DMS153 treated with DMSO at 0.1 percent for 48 hours (cell line): ENCODE measurements around the gene CCNI.
"Not testable (repeated sequence)": the region's sequence is repeated elsewhere in the genome, so short reads cannot be mapped to it uniquely, and the experiment has no call there.

Experiments
- DNase-seq: peaks from one replicate; lab custom pipeline; 2025; ENCODE audit not compliant: unreplicated experiment; lab: John Stamatoyannopoulos, UW

CCNI gene

DNA sequence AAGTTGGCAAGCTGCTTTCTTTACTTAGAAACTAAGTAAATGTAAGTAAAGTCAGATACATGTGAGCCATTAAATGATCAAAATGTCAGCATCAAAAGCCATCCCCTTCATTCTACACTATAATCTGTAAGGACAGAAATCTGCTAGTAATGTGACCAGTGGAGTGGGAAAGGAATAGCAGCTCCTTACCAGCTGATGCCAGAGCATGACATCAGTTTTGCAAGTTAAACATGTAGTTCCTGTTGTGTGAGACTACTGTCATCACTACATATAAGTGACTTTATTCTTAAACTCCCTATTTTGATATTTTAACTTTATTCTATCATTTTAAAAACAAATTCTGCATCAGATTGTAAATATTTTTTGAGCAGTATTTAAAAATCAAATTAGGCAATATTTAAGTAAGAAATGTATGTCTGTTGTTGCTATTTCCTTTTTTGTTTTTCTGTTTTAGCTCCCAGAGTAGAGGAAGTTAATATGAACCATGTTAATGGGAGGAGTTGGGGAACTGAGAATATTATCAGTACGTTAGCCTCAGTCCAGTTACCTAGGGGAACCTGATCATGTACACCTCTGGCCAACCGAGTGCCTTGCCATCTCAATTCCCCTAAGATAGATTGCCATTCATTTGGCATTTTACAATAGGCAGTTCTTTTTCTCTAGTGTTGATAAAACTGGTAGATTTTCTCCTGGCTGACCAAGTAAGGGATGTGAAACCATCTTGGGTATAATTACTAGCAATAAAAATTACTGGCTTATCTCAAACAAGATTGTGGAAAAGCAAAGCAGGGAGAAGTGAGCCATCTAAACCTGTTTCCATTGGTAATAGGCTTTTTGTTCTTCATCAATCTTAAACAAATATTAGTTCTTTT is 34.7 kb downstream of the CCNI start:
- no peak for DNase-seq

DNA sequence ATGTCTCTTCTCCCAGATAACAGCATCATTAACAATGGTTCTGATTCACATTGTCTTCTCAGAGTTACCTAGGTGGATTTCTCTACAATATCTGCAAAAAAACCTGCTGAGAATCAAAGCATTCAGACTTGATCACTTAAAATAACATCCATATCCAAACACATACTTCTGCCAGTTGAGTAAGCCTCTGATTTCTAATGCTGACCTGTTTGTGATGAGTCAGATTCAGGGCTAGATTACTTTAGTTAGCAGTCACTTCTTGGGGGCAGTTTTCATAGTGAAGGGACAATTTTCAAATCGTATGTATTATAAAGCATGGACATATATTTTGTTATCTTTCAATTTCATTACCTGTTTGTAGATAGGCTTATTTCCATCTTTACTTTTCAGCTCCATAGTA is 35.5 kb downstream of the CCNI start:
- DNase-seq: no peak

DNA sequence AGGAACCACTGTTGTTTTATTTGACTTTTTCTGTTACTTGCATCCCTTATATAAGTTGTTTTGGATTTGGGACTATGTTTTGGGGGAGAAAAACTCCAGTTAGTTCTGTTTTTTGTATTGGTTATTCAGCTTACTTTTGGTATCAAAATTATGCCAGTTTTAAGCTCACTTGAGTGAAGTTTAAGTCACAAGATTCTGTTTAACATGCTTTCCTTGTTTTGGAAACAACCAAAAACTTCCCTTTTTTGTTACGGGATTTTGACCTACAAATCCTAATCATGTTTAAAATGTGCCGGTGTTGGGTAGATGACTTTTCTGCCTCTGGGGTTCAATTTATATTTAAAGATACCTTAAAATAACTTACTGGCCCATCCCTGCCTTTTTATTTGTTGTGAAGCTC is 36.0 kb downstream of the CCNI start:
- no peak for DNase-seq

DNA sequence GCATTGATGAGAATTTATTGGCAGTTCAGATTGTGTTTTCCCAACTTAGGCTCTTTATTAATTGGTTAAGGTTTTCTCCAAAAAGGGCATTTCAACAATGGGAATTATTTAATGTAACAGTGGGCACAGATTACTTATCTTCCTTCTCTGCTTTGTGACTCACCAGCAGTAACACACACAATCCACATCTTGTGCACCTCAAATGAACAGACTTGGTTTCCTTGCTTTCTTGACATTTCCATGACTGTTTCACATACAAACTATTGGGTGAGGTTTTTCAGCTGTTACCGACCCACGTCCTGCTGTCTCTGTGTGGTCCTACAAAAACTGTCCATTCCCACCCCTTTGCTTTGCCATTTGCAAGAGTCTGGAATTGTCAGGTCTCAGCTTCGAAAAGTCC is 38.1 kb downstream of the CCNI start:
- DNase-seq: no peak

DNA sequence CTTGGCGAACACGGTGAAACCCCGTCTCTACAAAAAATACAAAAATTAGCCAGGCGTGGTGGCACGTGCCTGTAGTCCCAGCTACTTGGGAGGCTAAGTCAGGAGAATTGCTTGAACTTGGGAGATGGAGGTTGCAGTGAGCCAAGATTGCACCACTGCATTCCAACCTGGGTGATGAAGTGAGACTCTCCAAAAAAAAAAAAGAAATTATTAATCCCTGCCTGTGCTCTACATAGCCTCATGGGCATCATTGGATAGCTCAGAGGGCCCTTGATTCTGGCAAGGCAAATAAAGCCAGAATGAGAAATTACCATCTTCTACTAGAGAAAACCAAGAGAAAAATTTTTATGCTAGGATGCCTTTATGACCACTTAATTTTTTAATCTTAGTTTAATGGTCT is 38.6 kb downstream of the CCNI start:
- DNase-seq: not testable (repeated sequence)

DNA sequence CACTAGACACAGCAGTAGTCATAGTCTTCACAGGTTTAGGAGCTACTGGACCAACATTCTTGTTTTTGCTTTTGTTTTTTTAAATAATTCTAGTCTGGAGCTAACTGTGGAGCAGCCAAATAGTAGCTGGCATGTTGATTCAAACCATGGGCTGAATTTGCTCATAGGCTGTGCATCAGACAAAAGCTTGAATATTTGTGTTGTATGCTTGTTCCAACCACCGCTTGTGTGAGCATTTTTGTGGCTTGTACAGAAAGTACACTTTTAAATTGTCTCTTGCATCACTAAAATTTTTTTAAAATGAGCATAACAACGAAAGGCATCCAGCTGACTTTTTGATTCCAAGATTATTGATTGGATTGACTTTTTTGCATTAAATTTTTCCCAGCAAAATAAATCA is 39.6 kb downstream of the CCNI start:
- DNase-seq: no peak

DNA sequence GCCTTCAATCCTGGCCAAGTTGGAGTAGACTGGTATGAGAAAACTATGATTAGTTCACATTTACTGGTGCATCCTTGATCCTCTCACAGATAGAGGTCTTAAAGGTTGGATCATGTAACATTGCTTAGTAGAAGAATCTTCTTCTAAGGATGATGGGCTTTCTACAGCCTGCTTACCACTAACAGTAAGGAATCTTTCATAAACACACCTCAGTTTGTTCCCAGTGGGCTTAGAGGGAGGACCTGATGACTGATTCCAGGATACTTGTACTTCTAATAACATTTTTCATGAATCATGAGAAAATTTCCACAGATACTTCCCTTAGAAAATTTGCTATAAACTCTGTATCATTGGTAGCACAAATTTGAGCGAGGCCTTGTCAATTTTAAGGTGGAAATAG is 40.6 kb downstream of the CCNI start:
- no peak for DNase-seq

DNA sequence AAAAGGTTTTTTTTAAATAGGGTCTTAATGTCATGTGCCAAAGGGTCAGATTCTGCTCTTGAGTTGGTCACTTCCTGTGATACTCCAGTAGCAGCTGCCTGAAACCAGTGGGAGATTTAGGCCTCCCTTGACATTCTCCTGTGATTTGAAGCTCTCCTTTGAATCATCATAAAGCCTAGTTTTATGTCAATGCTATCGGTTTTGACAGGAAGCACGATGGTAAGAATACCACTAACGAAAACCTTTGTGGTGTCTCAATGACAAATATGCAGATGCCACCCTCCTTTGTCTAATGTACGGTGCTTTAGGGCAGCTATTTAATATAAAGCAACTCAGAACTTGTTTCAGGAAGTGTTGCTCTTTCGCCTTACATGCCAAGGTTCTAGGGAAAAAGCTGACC is 44.2 kb downstream of the CCNI start:
- no peak for DNase-seq

DNA sequence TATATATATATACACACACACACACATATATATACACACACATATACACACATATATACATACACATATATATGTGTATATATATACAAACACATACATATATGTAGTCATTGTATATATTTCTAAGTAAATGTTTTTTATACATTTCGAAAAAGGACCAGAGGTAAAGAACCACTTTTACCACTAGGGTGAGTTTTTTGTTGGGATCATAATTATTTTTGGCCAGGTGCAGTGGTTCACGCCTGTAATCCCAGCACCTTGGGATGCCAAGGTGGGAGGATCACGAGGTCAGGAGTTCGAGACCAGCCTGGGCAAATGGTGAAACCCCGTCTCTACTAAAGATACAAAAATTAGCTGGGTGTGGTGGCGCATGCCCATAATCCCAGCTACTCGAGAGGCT is 46.0 kb downstream of the CCNI start:
- DNase-seq: not testable (repeated sequence)

DNA sequence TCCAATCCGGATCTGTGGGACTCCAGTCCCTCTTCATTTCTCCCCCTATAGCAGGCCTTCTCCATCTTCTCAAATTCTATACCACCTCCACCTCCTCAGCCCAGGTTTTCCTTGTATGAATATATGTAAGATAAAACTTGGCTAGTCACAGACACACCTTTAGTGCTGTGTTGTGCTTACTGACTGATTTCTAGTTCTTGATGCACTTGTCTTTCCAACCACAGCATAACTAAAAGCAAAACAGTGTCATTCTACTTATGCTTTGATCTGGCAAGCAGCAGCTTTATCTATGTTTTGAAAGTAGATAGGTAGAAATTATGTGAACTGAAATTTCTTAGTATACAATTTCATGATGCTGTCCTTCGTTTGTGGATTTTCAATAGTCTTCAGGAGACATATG is 47.5 kb downstream of the CCNI start:
- no peak for DNase-seq

DNA sequence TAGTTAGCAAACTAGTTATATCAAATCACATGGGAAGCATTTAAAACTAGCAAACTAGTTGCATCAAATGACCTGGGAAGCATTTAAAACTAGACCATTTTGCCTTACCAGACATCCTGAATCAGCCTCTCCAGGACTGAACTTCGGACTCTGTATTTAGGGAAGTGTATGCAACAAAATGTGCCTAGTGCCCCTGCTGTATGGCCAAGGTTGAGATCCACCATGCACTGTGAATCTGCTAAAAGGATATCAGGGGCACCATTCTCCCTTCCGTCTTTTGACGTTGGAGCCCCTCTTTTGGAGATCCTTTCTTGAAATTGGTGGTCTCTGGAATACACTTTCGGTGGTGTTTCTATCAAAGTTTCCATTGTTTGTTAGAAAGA is 49.5 kb downstream of the CCNI start:
- DNase-seq: no peak

DNA sequence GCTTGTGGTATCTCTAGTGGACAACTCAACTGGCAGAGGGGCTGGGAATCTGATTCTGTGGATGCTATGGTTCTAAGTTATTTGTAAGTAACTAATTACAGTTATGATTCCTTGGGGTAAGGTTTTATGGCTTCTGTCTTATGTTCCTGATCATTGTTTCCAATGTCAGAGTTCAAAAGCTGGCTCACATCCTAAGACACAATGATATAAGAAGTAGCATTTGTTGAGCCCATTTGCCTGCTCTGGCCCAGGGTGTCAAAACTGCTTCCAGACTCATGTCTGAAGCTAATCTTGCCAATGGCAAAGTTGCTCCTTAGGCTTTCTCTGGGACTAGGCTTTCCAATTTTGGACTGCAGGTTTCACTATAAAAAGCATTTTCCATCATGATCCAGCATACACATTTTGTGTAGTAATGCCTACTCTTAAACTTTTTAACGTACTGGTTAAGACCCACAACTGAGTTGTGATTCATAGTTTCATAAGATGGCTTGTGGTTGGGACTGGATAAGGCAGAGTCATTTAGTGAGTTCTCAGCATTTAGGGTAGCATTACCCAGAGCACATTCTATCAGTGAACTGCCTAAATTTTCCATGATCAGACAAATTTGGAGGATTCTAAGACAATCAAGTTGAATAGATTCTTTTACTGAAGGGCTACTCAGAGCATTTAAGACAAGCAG is 50.0 kb downstream of the CCNI start:
- no peak for DNase-seq

DNA sequence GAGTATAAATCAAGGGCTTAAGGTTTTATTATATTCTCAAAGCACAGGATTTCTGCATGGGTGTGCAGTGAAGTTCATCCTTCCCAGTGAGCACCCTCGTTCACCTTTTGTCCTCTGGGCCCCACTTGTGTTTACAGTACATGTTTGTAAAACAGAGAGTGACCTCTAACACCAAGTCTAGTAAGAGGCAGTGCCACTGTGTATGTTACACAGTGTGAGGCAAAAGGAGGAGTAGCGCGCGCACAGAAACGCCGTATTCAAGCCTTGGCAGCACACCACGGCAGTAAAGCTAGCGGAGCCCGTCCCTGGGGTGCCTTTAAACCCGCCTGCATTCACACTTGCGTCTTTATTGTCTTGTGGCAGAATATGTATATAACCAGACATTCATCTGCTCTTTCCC is 51.9 kb downstream of the CCNI start:
- peak; percentile 47 for DNase-seq

DNA sequence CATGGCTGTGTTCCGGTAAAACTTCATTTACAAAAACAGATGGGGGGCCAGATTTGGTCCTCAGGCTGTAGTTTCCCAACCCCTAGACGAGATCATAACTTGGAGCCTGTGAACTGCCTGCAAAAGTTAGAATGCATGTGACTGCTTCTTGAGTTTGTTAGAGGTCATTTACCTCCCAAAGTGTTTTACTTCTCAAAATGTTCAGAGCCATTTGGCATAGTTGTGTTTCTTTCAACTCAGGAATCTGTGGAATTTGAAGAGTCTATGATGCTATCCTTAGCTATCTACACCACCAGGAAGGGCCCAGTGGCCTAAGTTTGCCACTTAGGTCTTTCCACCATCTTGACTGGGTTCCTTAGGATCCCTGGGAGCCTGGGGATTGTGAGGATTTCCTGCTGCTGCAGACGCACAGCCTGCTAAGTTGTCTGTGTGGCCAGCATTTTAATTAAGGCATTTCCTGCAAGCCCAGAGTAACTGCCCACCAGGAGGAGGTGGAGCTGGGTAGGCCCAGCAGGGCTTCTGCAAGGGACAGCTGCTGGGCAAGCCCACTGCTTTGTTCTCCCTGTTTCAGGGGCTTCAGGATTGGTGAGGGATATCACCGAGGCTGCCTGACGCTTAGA is 53.1 kb downstream of the CCNI start:
- no peak for DNase-seq

DNA sequence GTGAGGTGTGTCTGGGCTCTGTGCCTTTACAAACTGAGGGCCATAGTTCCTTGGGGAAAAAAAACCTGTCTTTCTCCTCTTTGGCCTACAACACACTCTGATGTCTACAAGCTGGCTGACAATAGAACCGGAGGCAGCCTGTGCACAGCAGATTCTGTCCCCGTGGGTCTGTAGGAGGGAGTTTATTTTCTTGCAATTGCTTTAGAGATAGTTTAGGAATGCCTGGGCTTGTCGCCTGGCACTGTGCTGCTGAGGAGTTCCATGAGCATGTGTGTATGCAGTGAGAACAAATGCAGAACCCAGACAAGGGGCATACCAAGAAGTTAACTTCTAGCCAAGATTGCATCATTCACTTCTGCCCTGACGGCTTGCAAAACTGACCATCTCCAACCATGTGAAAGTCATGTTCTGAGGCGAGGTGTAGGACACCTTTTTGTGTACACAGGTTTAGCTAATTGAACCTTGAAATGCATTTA is 54.1 kb downstream of the CCNI start:
- DNase-seq: no peak

DNA sequence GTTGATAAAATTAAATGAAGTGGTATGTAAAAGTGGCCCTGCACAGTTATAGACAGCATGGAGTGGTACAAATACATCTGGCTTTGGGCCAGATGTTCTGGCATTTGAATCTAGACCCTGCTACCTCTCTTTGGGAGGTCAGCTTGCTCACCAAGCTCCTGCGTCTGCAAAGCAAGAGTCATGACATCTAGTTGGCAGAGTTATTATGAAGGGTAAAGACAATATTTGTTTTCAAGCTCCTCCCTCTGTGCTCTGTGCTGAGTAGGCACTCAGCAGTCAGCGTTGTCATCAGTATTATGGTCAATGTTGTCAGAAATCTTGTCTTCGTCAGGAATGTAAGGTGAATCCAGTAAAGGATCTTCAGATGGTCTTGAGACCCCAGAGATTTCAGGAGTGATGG is 55.8 kb downstream of the CCNI start:
- no peak for DNase-seq

DNA sequence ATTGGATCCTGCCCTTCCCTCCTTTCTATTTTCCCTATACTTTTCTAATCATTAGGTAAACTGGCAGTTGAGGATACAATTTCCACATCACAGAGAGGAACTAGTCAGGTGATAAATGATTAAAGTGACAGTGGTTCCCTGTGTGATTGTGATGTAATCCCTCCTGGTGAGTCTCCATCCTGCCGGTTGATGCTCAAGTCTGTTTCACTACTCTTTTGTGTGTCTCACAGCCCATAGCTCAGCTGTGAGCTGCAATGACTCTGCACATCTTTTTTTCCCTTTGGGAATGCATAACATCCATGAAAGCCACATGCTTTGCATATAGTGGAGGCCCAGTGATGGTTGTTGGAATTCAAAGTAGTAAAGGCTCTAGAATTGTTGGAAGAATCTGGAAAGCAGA is 60.4 kb downstream of the CCNI start:
- DNase-seq: no peak

DNA sequence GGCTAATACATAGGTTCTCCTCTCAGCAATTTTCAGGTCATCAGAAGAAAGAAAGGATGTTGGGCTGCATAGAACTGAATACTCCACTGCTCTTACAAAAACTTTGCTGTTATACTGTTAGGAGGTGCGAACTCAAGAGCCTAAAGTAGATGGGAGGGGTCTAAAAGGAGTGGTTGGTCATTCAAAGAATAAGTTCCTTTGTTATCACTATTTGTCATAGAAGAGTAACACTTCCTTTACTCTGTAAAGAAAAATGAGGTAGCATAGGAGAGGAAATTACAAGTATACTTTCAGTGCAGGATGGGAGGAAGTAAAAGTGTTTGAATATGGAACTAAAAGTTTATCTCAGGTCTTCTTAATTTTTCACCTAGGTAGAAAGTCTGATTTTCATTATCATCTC is 61.5 kb downstream of the CCNI start:
- DNase-seq: no peak

DNA sequence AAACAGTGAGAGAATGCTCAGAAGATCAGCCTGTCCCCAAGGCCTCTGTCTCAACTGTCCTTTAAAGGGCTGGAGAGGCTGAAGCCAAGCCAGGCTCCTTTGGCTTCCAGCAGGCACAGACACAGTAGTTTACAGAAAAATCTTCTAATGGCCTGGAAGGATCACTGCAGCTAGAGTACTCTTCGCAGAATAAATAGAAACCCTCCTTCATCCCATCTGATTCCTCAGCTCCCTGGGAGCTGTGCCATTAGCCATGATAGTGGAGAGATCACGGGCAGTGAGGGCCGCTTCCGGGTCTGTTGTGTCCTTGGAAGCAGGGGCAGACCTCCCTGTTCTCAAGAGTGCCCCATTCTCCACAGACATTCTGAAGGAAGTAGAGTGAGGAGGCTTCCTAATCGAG is 63.1 kb downstream of the CCNI start:
- DNase-seq: no peak

DNA sequence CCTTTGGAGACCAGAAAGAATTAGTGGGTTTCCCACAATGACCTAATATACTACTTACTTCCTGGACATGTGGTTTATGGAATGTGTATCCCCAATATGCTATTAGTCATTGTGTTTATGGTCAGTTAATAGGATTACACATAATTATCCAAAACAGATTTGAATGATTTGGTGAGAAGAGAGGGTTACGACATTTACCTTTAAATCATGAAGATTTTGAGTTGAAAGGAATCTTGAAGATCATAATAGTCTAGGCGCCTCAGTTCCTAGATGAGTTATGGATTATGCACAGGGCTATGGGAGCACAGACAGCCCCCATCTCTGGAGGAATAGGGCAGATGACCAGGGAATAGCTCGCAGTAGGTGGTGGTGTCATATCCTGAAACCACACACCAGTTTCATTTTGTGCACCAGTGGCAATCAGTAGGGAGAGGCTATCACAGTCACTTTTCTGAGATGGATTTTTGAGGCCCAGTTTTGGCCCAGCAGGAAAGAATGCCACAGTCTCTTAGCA is 64.9 kb downstream of the CCNI start:
- no peak for DNase-seq

DNA sequence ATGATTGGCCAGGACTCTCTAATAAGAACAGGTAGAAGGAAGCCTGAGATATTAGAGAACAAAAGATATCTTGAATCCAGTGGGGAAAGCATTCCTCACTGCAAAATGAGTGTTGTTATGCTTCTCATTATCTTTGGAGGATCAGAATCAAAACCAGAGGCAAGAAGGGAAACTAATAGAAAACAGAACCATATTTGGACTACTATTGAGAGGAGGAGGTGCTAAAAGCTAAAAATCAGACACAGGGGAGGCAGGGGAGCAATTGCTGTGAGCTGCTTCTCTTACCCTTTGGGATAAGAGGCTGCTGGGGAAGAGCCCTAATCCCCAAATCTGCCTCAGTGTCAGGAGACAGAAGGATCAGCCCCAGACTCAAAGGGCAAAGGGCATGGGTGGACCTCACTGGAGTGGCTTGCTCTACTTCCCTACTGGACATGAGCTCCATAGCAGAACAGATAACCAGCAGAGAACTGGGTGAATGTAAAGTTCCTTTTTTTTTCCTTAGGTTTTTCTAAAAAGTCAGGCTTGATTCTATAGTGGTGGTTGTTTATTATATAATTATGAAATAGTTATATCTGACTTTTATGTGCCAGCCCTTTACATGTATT is 66.2 kb downstream of the CCNI start:
- no peak for DNase-seq
